Right lobe of liver (tissue), 6 donors: Measurements from ENCODE around the gene WBP2. TPM values are rescaled to one million over a fixed set of nuclear protein-coding genes. Genes with fewer than 3 reads are reported as not detected.

Source experiments
- ATAC-seq, 4 donors: fragments of 200-7000 bp; cut with Tn5 transposase; one replicate each; pipeline ENCODE4 v1.9.1; 2020; ENCODE audit warnings: mild to moderate bottlenecking in 4 of 4, moderate library complexity in 4 of 4
- DNase-seq, 3 donors: peaks; one replicate each; pipeline ENCODE4 v3.0.0-alpha.2; 2020
- H3K27ac ChIP-seq, 3 donors: fragments of 200-600 bp; one replicate each; pipeline ENCODE4 v1.8.0; 2022
- H3K27me3 ChIP-seq, 2 donors: fragments of 200-600 bp; one replicate each; pipeline ENCODE4 v1.8.0; 2022
- H3K36me3 ChIP-seq, 4 donors: fragments of 200-600 bp; sonication (generic) in 1 of 4; one replicate each; pipeline versions ENCODE4 v1.5.1 to v1.8.0; 2017 to 2022; ENCODE audit warnings: control low read depth in 1 of 4
- H3K4me1 ChIP-seq, 4 donors: fragments of 200-600 bp; sonication (generic) in 1 of 4; one replicate each; pipeline versions ENCODE4 v1.5.1 to v1.8.0; 2017 to 2022; ENCODE audit warnings: control low read depth in 1 of 4
- H3K4me3 ChIP-seq, 3 donors: fragments of 200-600 bp; one replicate each; pipeline ENCODE4 v1.8.0; 2022
- H3K9me3 ChIP-seq, 4 donors: fragments of 200-600 bp; sonication (generic) in 1 of 4; one replicate each; pipeline versions ENCODE4 v1.5.1 to v1.8.0; 2017 to 2022; ENCODE audit warnings: control low read depth in 1 of 4
- CTCF ChIP-seq, 4 donors: fragments of 200-600 bp in 3 of 4; fragments of 450-650 bp in 1 of 4; IDR thresholded peaks; one replicate each; pipeline versions ENCODE4 v1.5.1 to v1.8.0; 2016 to 2022; ENCODE audit warnings: antibody characterized with exemption in 4 of 4, mild to moderate bottlenecking in 2 of 4
- POLR2A ChIP-seq: fragments of 450-650 bp; IDR thresholded peaks from one replicate; pipeline ENCODE4 v1.6.1; 2017; ENCODE audit warnings: antibody characterized with exemption, mild to moderate bottlenecking
- WGBS: methylation state at CpG from one replicate; pipeline ENCODE4 v1.1.6; 2018; ENCODE audit warnings: low coverage, low lambda C conversion rate; ENCODE audit not compliant: insufficient coverage; ENCODE audit errors: missing lambda C conversion rate; 5-methylcytosine and 5-hydroxymethylcytosine counted together
- intact Hi-C, 2 donors: fragments of 100-400 bp; cut with DNase I; formaldehyde crosslinking; loops; one replicate each; pipeline versions ENCODE4 v1.11.2 to v1.14.1; 2022
- total RNA-seq, 6 experiments: library from RNA; depleted of rRNA in 2 of 6; stranded (reverse); fragments of >200 nt in 2 of 6; fragmentation: NEBNext Ultra II Directional in 3 of 6; extraction: Animal tissue kit (Norgen Biotek cat#: 25700) in 3 of 6; gene quantifications; one replicate each; pipeline versions ENCODE4 v1.1.0 to v1.2.4, GENCODE V29; 2016 to 2023
- donor health status: DM: no; HTN: yes; CAD: no.
- donor health status: DM: no; HTN: no; CAD: no.
- donor health status: DM: no; HTN: no; CAD: no.
- donor health status: DM: no; HTN: yes; CAD: no.
- donor health status: DM: no; HTN: yes; CAD: no.

Gene WBP2
- total RNA-seq, 6 experiments from 2014 or later: 57.5 to 99.2 (median 68.7) TPM

GRCh38 chr17:75831032-75831571 is 24.0 kb downstream of the WBP2 start:
- Histone ChIP-seq H3K4me1 (peaks cover 0 to 13% (median 0%) of the 10 kb centered on the region in 4 donors), H3K9me3 (no peaks in the 10 kb centered on the region), H3K36me3 (peaks cover 0 to 37% (median 1%) of the 10 kb centered on the region in 4 donors), H3K4me3 (no peak overlapping the region), H3K27ac (no peak overlapping the region), H3K27me3 (no peaks in the 10 kb centered on the region)
- TF ChIP-seq POLR2A (no peak), CTCF (IDR thresholded peaks at IDR 0.05) (no peak)
- intact Hi-C loops: no loop called here
- ATAC-seq: no peak
- no peak for DNase-seq
- 73% methylated on average over 3 of the region's 15 CpGs for WGBS

DNA sequence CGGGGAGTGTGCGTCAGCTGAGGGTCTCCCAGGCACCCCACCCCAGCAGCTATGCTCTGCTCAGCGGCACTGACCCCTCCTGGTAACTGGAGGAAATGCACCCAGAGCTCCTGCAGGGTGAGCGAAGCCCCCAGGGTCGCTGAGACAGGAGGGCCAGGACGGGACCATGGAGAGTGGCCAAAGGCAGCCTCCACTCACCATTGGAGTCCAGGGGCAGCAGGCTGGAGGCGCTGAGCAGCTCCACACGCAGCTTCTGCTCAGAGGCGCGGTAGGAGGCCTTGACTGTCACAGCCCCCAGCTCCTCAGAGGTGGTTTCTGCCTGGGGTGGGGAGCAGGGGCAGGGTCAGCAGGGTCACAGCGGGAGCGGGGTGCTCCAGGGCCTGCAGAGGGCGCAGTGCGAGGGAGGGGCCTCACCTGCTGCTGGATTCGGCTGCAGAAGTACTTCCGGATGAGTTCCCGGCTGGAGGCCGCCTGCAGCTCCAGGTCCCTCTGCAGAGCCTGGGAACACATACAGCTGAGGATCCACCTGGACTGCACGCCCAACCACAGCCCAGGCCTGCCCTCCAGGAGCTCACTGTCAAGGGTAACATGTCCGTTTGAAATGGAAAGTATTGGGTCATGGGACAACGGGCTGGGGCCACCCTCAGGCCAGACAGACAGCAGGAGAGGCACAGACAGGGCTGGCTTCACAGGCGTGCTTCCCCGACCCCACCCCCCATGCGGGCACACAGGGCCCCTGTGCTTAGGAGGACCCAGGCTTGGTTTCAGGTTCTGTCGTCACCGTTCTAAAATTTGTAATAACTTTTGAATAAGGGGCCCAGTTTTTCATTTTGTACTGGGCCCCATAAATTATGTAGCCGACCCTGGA is 24.7 kb downstream of the WBP2 start:
- Histone ChIP-seq H3K4me1 (peaks cover 0 to 13% (median 0%) of the 10 kb centered on the region in 4 donors), H3K4me3 (no peak overlapping the region), H3K9me3 (no peaks in the 10 kb centered on the region), H3K36me3 (peaks cover 0 to 37% (median 1%) of the 10 kb centered on the region in 4 donors), H3K27me3 (no peaks in the 10 kb centered on the region), H3K27ac (no peak overlapping the region)
- TF ChIP-seq POLR2A (no peak), CTCF (IDR thresholded peaks at IDR 0.05) (peak; percentile 18 to 48 (median 36))
- peak in 1 of 3 donors; percentile 49 for DNase-seq
- WGBS: 83% methylated on average over 5 of the region's 27 CpGs
- intact Hi-C loops: no loop called here
- ATAC-seq: no peak

DNA sequence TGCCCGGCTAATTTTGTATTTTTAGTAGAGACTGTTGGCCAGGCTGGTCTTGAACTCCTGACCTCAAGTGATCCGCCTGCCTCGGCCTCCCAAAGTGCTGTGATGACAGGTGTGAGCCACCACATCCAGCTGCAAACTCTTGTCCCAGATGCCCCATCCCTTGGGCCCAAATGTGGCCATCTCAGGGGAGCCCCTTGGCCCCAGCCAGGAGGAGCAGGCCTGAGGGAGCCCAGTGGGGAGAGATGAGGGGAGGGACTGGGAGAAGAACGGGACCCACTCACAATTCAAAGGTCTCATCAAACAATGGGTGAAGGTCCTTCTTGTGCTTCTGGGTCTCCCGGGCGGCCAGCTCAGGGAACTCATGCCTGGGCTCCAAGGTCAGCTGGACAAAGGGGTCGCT is 25.4 kb downstream of the WBP2 start:
- peak in 1 of 3 donors; percentile 36 for DNase-seq
- no peak overlapping the region for H3K27ac ChIP-seq
- H3K27me3 ChIP-seq: no peaks in the 10 kb centered on the region
- 100% methylated on average over 1 of the region's 7 CpGs for WGBS
- H3K4me3 ChIP-seq: no peak overlapping the region
- H3K36me3 ChIP-seq: peaks cover 0 to 37% (median 1%) of the 10 kb centered on the region in 4 donors
- ATAC-seq: no peak
- no peak for TF ChIP-seq POLR2A
- TF ChIP-seq CTCF (IDR thresholded peaks at IDR 0.05): no peak
- H3K9me3 ChIP-seq: no peaks in the 10 kb centered on the region
- intact Hi-C loops: loop anchor here in 1 of 2 donors (10.0 kb wide), 1 partner anchor 75 kb away; no protein-coding TSS in a partner anchor
- H3K4me1 ChIP-seq: peaks cover 0 to 13% (median 0%) of the 10 kb centered on the region in 4 donors

GRCh38 chr17:75828741-75829140 is 26.4 kb downstream of the WBP2 start:
- DNase-seq (no peak), ATAC-seq (no peak)
- intact Hi-C loops: loop anchor here in 1 of 2 donors (10.0 kb wide), 1 partner anchor 74 kb away; no protein-coding TSS in a partner anchor
- WGBS: 78% methylated on average over 4 of the region's 19 CpGs
- Histone ChIP-seq H3K4me3 (no peak overlapping the region), H3K27me3 (no peaks in the 10 kb centered on the region), H3K9me3 (no peaks in the 10 kb centered on the region), H3K4me1 (peaks cover 0 to 13% (median 0%) of the 10 kb centered on the region in 4 donors), H3K27ac (no peak overlapping the region), H3K36me3 (peaks cover 0 to 38% (median under 1%) of the 10 kb centered on the region in 4 donors)
- TF ChIP-seq CTCF (IDR thresholded peaks at IDR 0.05): no peak
- no peak for TF ChIP-seq POLR2A
